C4-2B (cell line): ENCODE results near the gene SLC49A3.
A peak's percentile ranks its signal among the peaks of the same experiment; 100 is the strongest.

Experiments
- H3K27ac ChIP-seq: fragments of 450-650 bp; 2 replicates; pipeline ENCODE4 v1.5.1; 2017
- ZFX ChIP-seq: fragments of 450-650 bp; IDR thresholded peaks from 2 replicates; pipeline ENCODE4 v1.6.1; 2017
- TF ChIP-seq, protein P1 (sequence below): fragments of 450-650 bp; conservative IDR thresholded peaks from 2 replicates; pipeline ENCODE4 v1.5.1; 2017; ENCODE audit warnings: mild to moderate bottlenecking

SLC49A3 gene

DNA sequence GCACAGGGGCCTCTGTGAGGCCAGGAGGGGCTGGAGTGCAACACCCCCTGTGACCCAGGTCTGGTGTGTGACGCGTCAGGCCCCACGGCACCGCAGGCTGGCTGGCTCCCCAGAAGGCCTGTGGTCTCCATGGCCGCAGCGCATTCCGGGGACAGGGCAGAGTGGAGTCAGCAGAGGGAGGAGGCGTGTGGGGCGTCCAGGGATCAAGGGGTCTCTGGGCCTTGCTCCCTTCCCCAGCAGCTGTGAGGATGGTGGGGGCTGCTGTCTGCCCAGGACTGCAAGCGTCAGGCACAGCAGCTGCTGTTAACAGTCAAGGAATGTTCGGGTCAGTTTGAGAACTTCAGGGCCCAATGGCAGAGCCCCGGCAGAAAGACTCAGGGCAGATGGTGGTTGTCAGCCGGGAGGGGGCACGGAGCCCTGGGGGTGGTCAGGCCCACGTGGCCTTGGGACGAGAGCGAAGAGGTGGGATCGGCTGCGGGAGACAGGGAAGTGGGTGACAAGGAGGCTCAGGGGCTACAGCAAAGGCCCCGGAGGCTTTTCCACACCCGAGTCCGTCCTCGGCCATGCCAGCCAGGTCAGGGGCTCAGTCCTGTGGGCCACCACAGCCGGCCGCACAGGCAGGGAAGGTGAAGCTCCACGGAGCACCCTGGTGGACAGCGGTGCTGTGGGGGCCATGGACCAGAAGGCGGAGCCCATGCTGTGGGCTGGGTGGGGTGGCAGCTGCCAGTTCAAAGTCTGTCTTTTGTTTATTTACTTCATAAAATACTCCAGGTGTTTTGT lies 35.0 kb upstream of the SLC49A3 start:
- no peak overlapping the region for H3K27ac ChIP-seq
- TF ChIP-seq ZFX = no peak
- TF ChIP-seq, protein P1, sequence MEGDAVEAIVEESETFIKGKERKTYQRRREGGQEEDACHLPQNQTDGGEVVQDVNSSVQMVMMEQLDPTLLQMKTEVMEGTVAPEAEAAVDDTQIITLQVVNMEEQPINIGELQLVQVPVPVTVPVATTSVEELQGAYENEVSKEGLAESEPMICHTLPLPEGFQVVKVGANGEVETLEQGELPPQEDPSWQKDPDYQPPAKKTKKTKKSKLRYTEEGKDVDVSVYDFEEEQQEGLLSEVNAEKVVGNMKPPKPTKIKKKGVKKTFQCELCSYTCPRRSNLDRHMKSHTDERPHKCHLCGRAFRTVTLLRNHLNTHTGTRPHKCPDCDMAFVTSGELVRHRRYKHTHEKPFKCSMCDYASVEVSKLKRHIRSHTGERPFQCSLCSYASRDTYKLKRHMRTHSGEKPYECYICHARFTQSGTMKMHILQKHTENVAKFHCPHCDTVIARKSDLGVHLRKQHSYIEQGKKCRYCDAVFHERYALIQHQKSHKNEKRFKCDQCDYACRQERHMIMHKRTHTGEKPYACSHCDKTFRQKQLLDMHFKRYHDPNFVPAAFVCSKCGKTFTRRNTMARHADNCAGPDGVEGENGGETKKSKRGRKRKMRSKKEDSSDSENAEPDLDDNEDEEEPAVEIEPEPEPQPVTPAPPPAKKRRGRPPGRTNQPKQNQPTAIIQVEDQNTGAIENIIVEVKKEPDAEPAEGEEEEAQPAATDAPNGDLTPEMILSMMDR = no peak

DNA sequence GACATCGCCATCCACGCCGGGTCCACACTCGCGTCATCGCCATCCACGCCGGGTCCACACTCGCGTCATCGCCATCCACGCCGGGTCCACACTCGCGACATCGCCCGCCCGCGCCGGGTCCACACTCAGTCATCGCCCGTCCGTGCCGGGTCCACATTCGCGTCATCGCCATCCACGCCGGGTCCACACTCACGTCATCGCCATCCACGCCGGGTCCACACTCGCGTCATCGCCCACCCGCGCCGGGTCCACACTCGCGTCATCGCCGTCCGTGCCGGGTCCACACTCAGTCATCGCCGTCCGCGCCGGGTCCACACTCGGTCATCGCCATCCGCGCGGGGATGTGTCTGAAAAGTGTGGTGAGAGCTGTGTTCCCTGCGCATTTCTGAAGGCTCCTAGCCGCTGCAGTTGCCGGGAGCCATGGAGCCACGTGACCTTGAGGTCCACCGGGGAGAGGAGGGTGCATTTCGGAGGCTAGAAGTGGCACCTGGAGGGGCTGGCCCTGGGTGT lies 34.0 kb upstream of the SLC49A3 start:
- TF ChIP-seq, protein P1 = no peak
- no peak for TF ChIP-seq ZFX
- H3K27ac ChIP-seq = no peak overlapping the region

DNA sequence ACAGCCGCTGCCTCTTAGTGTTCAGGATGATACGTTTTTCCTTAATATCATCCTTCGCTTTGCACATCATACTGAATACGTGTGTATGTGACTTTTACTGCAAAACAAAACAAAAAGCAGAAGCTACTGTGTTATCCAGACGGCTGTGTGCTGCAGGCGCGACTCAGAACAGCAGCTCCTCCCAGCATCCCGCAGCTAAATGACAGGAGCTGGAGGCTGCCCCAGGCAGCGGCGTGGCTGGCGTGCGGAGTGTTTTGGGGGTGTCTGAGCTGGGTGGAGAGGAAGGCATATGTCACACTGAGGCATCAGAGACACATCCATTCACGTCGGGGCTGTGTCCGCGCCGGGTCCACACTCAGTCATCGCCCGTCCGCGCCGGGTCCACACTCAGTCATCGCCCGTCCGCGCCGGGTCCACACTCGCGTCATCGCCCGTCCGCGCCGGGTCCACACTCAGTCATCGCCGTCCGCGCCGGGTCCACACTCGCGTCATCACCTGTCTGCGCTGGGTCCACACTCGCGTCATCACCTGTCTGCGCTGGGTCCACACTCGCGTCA lies 33.3 kb upstream of the SLC49A3 start:
- H3K27ac ChIP-seq = no peak overlapping the region
- TF ChIP-seq, protein P1 = no peak
- TF ChIP-seq ZFX = no peak

DNA sequence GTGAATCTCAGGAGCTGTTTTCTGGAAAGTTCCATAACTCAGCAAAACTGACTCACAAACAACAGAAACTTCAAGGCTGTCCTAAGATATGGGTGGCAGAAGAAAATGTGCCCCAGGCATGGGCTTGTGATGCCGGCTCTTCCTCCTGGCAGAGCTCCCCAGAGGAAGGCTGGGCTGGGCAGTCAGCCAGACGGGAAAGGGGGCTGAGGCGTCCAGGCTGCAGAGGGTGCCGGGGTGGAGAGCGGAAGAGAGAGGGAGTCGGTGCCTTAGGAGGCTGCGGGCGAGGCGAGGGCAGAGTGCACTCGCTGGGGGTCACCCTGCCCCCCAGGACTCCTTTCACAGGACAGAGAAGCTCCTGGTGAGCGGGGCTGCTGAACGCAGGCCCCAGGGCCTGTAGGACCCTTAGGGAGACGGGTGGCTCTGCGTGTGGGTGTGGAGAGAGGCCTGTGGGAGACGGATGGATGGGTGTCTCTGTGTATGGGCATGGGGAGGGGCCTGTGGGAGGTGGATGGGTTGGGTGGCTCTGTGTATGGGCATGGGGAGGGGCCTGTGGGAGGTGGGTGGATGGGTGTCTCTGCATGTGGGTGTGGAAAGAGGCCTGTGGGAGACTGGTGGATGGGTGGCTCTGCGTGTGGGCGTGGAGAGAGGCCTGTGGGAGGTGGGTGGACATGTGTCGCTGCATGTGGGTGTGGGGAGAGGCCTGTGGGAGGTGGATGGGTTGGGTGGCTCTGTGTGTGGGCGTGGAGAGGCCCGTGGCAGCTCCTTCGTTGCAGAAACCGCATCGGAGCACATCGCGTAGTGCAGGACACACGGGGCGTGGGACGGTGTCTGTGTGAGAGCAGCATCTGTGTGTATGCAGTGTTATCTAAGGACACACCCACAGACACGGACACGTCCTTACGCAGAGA lies 32.6 kb upstream of the SLC49A3 start:
- H3K27ac ChIP-seq = 0 out of 2 replicates have a peak overlapping the region, but pooled peaks have one; percentile 12
- TF ChIP-seq, protein P1 = no peak
- TF ChIP-seq ZFX = no peak

DNA sequence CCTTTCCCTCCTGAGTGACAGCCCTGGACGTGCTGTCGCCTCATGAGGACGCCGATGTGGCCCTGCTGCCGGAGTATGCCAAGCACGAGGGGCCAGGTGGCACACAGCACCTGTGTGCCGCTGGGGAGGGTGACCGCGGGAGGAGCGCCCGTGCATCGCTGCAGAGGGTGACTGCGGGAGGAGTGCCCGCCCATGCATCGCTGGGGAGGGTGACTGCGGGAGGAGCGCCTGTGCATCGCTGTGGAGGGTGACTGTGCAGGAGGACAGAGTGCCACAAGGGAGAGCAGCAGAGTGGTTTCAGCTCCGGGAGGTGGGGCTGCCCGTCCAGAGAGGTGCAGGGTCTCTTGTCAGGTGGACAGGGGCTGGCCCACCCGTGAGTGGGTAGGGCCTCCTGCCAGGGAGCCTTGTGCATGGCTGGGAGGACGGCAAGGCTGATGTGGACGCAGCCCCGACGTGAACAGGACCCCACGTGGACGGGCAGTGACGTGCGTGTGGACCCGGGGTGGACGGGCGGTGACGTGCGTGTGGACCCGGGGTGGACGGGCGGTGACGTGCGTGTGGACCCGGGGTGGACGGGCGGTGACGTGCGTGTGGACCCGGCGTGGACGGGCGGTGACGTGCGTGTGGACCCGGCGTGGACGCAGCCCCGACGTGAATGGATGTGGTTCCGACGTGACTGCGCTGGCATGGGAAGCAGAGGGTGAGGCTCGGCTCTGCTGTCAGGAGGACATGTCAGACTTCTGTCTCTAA lies 31.3 kb upstream of the SLC49A3 start:
- TF ChIP-seq, protein P1 = no peak
- no peak for TF ChIP-seq ZFX
- no peak overlapping the region for H3K27ac ChIP-seq

DNA sequence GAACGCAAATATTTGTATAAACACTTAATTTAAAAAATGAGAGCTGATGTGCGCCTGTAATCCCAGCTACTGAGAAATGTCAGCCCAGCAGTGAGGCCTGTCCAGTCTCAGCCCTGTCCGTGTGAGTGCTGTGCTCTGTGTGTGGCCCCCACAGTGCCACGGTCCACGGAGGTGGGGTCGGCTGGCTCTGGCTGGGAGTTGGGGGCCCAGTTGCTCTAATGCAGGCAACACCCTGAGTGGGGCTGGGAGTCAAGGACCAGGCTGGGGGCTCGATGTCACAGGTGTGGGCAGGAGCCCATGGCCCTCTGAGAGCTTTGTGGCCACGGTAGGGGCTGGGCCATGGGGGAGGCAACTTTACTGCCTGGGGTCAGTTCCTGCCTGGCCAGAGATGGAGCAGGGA lies 29.5 kb upstream of the SLC49A3 start:
- TF ChIP-seq ZFX = no peak
- TF ChIP-seq, protein P1 = no peak
- no peak overlapping the region for H3K27ac ChIP-seq
